ENCODE measurements around the gene TKTL1.

Gene TKTL1

DNA sequence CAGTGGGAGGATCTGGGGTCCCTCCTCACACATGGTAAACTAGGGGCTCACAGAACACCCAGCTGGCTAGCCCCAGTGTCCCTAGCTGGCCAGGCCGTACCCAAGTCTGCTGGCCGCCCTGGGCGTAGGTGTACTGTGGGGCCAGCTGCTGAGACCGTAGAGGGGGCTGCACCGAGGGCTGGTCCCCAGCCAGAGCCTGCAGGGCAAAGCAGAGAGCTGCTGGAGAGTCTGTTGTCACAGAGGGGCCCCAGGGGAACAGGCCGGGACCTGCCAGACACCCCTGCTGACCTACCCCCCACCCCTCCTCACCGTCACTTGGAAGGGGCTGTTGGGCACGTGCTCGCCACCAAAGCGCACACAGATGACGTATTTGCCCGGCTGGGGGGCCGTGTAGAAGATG is 58.9 kb downstream of the TKTL1 start:
- no peak overlapping the region for H3K4me3 ChIP-seq (ENCODE audit: low read depth, low read length)
- TF ChIP-seq, protein P1, sequence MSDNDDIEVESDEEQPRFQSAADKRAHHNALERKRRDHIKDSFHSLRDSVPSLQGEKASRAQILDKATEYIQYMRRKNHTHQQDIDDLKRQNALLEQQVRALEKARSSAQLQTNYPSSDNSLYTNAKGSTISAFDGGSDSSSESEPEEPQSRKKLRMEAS (IDR thresholded peaks at IDR 0.05; ENCODE audit: low read depth, low read length): no peak
- no peak for TF ChIP-seq MYC (IDR thresholded peaks at IDR 0.05; ENCODE audit: low read depth, low read length)
- TF ChIP-seq, protein P2, sequence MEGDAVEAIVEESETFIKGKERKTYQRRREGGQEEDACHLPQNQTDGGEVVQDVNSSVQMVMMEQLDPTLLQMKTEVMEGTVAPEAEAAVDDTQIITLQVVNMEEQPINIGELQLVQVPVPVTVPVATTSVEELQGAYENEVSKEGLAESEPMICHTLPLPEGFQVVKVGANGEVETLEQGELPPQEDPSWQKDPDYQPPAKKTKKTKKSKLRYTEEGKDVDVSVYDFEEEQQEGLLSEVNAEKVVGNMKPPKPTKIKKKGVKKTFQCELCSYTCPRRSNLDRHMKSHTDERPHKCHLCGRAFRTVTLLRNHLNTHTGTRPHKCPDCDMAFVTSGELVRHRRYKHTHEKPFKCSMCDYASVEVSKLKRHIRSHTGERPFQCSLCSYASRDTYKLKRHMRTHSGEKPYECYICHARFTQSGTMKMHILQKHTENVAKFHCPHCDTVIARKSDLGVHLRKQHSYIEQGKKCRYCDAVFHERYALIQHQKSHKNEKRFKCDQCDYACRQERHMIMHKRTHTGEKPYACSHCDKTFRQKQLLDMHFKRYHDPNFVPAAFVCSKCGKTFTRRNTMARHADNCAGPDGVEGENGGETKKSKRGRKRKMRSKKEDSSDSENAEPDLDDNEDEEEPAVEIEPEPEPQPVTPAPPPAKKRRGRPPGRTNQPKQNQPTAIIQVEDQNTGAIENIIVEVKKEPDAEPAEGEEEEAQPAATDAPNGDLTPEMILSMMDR (IDR thresholded peaks at IDR 0.05; ENCODE audit: low read depth, low read length): no peak
- DNase-seq (ENCODE audit: low read depth): no peak

DNA sequence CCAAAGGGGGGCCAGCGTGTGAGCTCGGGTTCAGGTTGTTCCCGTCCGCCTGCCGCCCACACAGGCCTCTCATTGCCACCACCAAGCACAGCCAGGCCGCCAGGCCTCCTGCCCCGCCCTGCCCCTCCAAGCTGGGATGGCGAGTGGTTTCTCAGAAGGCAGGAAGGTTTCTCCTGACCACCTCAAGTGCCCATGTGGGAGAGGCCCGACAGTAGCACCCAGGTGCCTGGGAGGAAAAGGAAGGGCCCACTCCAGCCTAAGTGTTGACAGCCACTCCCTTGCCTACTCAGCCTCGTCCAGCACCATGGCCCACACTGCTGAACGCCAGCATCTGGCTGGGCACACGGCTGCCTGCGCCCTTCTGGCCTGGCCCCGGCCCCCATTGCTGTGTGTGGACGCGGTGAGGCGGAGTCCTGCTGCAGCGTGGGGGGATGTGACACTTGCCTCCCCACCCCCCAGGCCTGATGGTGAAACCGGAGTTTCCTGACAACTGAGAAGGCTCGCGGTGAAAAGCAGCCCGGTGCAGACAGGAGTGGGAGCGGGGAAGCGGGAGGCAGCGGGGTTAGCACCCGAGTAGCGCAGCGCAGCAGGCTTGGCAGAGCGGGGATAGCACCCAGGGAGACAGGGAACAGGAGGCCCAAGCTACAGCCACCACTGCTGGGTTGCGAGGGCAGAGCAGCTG is 59.6 kb downstream of the TKTL1 start:
- no peak for DNase-seq (ENCODE audit: low read depth)
- no peak overlapping the region for H3K4me3 ChIP-seq (ENCODE audit: low read depth, low read length)
- no peak for TF ChIP-seq MYC (IDR thresholded peaks at IDR 0.05; ENCODE audit: low read depth, low read length)
- TF ChIP-seq, protein P2 (IDR thresholded peaks at IDR 0.05; ENCODE audit: low read depth, low read length): no peak
- TF ChIP-seq POLR2A (IDR thresholded peaks at IDR 0.05; ENCODE audit: extremely low read depth, insufficient read length): no peak
- TF ChIP-seq, protein P1 (IDR thresholded peaks at IDR 0.05; ENCODE audit: low read depth, low read length): no peak

- TF ChIP-seq, protein P2 (IDR thresholded peaks at IDR 0.05; ENCODE audit: low read depth, low read length): no peak
- TF ChIP-seq POLR2A (IDR thresholded peaks at IDR 0.05; ENCODE audit: extremely low read depth, insufficient read length): no peak
- TF ChIP-seq MYC (IDR thresholded peaks at IDR 0.05; ENCODE audit: low read depth, low read length): no peak
- TF ChIP-seq, protein P1 (IDR thresholded peaks at IDR 0.05; ENCODE audit: low read depth, low read length): no peak
- no peak overlapping the region for H3K4me3 ChIP-seq (ENCODE audit: low read depth, low read length)
- no peak for DNase-seq (ENCODE audit: low read depth)
These were observed 60.2 kb downstream of the TKTL1 start for GRCh38 chrX:154355776-154356140.

- no peak overlapping the region for H3K4me3 ChIP-seq (ENCODE audit: low read depth, low read length)
- TF ChIP-seq, protein P1 (IDR thresholded peaks at IDR 0.05; ENCODE audit: low read depth, low read length): no peak
- TF ChIP-seq POLR2A (IDR thresholded peaks at IDR 0.05; ENCODE audit: extremely low read depth, insufficient read length): no peak
- TF ChIP-seq, protein P2 (IDR thresholded peaks at IDR 0.05; ENCODE audit: low read depth, low read length): no peak
- no peak for TF ChIP-seq MYC (IDR thresholded peaks at IDR 0.05; ENCODE audit: low read depth, low read length)
- DNase-seq (ENCODE audit: low read depth): no peak
These were observed 61.0 kb downstream of the TKTL1 start for GRCh38 chrX:154356596-154356995.

- no peak for DNase-seq (ENCODE audit: low read depth)
- TF ChIP-seq, protein P1 (IDR thresholded peaks at IDR 0.05; ENCODE audit: low read depth, low read length): no peak
- no peak for TF ChIP-seq POLR2A (IDR thresholded peaks at IDR 0.05; ENCODE audit: extremely low read depth, insufficient read length)
- TF ChIP-seq, protein P2 (IDR thresholded peaks at IDR 0.05; ENCODE audit: low read depth, low read length): no peak
- no peak for TF ChIP-seq MYC (IDR thresholded peaks at IDR 0.05; ENCODE audit: low read depth, low read length)
- H3K4me3 ChIP-seq (ENCODE audit: low read depth, low read length): no peak overlapping the region
These were observed 61.6 kb downstream of the TKTL1 start for GRCh38 chrX:154357205-154357604.
